Stromal cell of bone marrow (primary cell): Measurements from ENCODE around the gene ZNF284.
"Not testable (repeated sequence)": the region's sequence is repeated elsewhere in the genome, so short reads cannot be mapped to it uniquely, and the experiment has no call there.

ENCODE experiments used
- DNase-seq: peaks from one replicate; pipeline ENCODE4 v3.0.0-alpha.2; 2012; ENCODE audit warnings: low read depth

Gene ZNF284

DNA sequence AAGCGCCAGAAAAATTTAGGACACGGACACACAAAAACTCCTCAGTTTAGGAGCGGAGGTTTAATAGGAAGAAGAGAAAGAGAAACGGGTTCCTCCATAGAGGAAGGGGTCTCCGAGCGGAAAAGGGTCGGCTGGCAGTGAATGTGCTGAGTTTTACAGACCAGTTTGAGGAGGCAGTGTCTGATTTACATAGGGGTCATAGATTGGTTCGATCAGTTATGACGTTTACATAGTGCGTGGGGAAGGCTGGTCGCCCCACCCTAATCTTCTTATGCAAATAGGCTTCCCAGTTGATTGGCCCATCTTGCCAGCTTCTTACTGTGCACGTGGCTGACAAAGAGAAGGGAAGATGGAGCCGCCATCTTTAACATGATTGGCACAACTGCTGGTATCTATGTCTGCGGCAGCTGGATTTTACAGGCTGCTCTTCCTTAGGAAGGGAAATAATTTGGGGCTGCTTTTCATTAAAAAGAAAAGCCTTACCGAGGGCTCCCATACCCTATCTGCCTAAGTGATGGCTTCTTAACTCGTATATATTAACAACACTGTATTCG is 40.0 kb downstream of the ZNF284 start:
- DNase-seq = peak; percentile 82

DNA sequence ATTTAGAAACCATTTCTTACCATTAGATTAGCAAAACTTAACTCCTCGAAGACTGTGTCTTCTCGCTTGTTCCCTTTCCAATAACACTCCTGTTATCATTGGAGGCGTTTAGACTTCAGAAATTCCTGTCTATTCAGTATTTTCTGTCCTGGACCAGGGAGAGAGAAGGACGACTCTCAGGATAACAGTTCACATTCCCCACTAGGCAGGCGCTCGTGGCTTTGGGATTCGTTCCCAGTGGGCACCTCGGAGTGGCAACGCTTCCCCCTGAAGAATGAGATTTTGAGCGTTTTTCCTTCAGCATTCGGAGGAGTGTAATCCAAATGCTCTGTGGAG is 40.8 kb downstream of the ZNF284 start:
- DNase-seq = no peak

DNA sequence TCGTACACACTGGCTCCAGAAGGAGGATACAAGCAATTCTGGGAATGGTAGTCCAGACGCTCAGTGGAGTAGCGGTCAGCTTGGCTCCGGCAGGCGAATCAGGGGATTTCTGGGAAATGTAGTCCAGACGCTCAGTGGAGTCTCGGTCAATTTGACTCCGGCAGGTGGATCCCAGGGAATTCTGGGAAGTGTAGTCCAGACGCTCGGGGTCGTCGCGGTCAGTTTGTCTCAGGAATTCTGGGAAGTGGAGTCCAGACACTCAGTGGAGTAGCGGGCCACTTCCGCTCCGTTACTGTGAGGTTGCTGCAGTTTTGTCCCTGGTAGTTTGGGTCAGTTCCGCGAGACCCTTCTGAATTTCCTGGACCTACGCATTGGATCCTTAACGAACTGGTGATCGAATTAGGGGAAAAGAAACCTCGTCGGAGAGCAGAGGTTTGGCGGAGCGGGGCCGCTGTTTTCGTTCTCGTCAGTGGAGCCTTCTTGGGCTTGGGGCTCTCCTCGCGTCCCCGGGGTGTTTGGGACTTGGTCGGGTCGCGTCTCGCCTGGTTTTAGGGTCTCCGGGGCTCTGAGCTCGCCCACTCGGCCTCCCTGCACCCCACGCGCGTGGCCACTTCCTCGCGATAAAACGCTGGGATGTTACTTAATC is 41.3 kb downstream of the ZNF284 start, which contains the start of gene ZNF225:
Gene ZNF225, plus strand, starts transcription at position 262 of the 646 bp plus-strand sequence. CDS start 2,429 bp downstream, outside the sequence.
- DNase-seq = peak; percentile 99

DNA sequence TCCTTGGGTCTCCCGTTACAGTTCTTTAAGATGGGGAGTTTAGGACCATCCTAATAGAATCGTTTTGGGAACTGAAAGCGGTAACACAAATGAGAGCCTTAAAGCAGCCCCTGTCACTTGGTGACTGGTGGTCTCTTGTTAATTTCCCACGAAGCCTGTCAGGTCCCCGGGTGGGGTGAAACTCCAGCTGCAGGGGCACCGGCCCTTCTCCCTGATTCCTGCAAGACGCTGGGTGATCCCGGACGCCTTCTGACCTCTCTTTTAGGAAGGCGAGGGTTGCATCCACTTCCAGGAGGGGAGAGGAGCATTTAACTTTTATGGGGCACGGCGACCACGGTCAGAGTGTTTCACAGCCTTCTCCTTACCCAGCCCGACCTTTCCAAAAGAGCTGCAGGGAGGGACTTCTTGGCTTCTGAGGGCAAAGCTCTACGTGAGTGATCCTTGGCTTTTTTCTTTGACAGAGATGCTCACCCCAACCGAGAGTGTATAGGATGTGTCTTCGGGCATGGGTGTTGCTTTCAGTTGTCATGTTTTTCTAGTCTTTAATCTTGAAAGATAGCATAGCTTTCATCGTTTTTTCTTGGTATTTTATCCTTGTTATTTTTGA is 41.9 kb downstream of the ZNF284 start:
- DNase-seq = no peak

DNA sequence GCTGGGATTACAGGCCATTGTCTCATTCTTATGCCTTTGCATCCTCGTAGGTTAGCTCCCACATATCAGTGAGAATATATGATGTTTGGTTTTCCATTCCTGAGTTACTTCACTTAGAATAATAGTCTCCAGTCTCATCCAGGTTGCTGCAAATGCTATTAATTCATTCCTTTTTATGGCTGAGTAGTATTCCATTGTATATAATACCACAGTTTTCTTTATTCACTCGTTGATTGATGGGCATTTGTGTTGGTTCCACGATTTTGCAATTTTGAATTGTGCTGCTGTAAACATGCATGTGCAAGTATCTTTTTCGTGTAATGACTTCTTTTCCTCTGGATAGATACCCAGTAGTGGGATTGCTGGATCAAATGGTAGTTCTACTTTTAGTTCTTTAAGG is 49.2 kb downstream of the ZNF284 start:
- DNase-seq = not testable (repeated sequence)

DNA sequence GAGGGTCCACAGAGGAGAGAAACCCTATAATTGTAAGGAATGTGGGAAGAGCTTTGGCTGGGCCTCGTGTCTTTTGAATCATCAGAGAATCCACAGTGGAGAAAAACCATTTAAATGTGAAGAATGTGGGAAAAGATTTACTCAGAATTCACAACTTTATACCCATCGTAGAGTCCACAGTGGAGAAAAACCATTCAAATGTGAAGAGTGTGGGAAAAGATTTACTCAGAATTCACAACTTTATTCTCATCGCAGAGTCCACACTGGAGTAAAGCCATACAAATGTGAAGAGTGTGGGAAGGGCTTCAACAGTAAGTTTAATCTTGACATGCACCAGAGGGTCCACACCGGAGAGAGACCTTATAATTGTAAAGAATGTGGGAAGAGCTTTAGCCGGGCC is 60.0 kb downstream of the ZNF284 start:
- no peak for DNase-seq
